COR-L47 (cell line): Measurements from ENCODE around the gene MPZL1.
"Not testable (repeated sequence)": the region's sequence is repeated elsewhere in the genome, so short reads cannot be mapped to it uniquely, and the experiment has no call there.

Experiments used
- DNase-seq: peaks from one replicate; lab custom pipeline; 2025; lab: John Stamatoyannopoulos, UW

Gene MPZL1

DNA sequence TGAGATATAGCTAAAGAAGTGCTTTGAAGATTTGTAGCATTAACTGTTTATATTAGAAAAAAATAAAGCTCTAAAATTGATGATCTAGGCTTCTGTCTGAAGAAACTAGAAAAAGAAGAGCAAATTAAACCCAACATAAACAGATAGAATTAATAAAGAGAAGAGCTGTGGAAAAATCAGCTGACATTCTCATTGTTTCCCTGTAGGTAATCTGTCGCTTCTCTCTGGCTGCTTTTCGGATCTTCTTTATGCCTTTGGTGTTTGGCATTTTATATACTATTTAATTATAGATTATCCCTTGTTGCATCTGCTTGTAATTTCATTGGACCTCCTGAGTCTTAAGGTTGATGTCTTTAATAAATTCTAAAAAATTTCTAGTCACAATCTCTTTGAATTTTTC lies 59.8 kb downstream of the MPZL1 start:
- DNase-seq: no peak

DNA sequence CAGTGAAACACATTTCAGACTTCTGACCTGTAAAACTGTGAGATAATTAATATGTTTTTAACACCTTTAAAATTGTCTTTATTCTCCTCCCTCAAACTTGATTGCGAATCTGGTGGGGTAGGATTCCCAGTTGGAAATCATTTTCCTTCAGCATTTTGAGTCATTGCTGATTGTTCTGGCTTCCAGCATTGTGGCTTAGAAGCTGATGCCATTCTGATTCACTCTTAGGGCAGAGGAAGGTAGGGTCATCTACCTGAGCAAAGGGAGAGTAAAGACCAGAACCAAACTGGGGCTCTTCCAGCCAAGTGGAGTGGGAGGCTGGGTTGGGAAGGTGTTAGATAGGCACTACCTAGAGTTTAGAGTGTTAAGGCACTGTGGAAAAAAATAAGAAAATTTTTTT lies 61.2 kb downstream of the MPZL1 start:
- no peak for DNase-seq

DNA sequence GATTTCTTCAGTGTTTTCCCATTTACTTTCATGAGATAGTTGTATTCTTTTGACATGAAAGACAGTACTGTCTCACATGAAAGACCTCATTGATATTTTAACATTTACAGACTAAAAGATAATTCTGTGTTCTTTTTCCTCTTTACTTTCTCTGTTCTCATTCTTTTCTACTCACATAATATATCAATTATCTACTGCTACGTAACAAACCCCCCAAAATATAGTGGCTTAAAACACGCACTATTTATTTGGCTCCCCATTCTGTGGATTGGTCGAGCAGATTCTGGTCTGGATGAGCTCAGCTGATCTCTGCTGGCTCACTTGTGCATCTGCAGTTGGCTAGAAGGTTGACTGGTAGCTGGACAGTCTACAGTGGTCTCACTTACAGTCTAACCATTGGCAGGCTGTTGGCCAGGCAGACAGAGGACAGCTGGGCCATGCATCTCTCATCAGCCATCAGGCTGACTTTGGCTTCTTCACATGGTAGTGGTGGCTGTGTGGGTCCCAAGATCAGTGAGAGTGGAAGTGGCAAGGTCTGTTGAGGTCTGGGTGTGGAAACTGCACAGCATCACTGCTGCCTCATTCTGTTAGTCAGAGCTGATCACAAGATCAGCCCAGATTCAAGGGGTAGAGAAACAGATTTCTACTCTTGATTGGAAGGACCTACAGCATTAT lies 63.2 kb downstream of the MPZL1 start:
- DNase-seq: no peak

DNA sequence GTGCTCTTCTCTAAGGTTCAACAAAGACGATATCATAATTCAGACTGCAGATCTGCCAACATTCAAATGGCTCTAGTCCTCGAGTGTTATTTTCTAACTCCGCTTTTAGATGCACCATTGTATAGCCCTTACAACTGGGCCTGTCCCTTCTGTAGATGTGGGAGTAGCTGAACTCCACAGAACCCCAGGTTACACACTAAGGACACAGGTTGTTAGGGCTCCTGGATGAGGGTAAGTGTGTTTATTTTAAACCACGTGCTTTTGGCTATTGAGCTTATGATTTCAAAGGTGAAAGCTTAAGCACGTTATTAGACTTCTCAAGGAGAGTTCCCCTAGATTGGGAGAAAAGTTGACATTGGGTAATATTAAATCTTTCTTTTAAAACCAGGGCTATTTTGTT lies 64.7 kb downstream of the MPZL1 start:
- no peak for DNase-seq

DNA sequence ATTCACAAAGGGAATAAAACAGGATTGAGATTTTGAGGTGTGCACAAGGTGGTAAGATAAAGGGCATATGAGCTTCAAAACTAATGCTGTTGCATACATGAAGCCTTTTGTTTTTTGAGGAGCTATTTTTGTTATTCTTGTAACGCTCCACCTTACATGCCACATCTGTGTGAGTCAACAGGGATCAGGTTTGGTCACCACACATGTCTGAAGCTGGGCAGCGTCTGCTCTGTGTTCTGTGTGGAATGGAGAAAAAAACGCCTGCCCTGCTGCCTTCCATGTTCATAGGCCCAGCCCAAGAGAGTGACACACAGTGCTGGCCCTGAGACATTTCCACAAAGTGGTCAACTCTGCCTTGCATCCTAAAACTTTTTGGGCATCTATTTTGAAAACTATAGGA lies 67.7 kb downstream of the MPZL1 start:
- DNase-seq: no peak

DNA sequence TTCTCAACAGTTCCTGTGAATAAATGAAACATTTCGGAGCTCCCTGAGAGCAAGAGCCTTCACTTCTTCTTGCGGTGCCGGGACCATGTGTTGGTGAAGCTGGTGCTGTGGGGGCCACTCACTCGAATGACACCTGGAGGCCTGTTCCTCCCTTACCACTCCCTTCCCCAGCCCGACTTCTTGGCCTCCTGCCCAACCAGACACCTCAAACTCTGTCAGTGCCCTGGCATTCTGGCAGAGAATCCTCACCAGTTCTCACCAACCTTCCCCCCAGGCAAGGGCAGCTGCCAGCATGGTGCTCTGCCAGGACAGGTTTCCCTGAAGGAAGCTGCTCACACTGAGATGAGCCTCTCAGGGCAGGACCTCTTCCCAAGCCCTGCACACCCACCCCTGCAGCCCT lies 68.3 kb downstream of the MPZL1 start:
- DNase-seq: no peak

DNA sequence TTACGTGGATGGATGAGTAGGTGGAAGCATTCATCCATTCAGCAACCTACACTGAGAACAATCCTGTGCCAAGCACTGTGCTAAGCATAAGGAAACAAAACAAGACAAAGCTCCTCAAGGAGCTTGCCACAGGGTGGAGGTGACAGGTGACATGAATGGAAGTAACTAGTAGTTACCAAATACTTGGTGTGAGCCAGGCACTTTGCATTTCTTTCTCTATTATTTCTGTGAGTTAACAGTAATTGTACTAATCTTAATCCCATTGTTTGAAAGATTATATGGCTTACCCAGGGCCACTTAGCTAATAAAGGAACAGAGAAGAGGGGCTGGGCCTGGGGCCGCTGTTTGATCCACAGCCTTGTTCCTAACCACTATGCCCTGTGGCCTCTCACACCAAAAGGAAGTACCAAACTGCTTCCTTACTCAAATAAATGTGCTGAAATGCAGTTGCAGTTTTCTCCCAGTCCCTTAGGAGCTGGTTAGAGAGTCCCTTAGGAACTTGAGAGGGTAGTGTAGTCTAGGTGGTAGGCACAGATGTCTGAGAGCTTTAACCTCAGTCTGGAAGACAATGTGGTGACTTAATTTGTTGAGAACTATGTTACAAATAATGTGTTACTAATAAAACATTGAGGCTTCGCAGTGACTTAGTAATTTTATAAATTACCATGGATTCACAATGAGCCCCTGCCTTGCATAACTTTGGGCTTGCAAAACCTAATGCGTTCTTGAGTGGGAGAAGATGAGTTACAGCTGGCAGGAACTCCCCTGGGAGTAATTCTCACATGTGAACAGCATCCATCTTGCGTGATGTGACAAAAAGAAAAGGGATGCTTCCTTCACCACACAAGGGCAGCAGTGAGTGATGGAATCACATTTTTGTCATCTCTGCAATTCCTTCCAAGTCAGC lies 69.8 kb downstream of the MPZL1 start:
- DNase-seq: no peak

DNA sequence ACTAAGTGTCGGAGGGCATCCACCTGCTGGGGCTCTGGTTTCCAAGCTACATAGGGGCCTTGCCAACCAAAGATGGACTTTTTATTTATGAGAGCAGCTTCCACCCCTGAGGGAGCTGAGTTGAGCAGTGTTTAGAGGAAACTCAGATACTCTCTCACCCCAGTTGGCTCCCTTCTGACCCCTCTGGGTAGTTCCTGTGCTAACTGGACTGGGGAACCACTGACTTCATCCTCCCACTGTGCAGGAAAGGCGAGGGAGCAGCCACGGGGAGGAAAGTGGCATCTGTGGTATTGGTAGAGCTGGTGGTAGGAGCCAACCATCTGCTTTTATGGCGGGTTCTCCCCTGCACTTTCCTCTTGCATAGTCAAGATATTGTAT lies 70.4 kb downstream of the MPZL1 start:
- no peak for DNase-seq

DNA sequence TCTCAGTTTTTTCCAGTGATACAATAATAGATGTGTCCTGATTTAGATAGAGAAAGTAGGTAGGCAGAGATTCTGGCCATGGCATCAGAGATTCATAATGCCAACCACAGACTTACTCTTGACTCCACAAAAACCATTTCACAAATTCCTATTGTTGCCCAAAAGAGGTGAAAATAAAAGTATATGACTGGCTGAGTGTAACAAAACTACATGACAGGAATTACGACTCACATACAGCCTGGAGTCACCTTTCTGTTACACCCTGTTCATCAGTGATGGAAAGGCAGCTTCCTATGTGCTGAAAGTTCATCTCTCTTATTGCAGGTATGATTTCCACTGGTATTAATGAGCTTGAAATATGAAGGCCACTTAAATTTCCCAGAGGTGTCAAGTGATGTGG lies 72.3 kb downstream of the MPZL1 start:
- DNase-seq: no peak

DNA sequence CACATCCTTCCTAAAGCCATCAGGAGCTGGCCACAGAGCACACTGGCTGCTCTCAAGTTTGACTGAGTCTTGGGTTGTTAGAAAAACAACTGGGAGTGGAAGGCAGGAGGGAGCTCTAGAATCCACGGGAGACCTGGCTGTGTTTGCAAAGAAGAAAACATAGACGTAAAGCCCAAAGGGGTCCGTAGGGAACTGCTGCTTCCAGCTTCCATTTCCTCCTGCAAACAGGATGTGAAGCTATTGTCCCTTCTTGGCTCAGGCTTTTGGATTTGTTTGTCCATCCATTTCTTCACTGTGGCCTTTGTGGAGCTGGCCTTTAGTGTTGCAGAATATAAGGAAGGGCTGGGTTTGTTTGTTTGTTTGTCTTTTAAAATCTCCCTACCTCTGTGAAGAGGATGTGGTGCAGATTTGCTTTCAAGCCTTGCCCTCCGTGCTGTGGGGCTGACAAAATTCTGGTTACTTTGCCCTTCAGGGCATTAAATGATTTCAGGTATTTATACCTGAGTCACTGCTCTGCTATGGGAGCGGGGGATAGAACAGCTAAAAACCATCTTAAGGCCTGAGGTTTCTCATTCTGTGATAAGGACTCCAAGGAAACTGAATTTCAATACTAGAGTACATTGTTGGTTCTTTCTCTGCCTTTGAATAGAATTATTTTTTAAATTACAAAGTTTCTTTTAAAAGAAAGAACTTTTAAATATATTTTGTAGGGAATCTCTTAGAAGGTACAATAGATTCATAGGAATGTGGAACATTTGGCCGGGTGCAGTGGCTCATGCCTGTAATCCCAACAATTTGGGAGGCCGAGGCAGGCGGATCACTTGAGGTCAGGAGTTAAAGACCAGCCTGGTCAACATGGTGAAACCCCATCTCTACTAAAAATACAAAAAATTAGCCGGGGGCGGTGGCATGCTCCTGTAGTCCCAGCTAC lies 74.3 kb downstream of the MPZL1 start:
- DNase-seq: peak; percentile 74

DNA sequence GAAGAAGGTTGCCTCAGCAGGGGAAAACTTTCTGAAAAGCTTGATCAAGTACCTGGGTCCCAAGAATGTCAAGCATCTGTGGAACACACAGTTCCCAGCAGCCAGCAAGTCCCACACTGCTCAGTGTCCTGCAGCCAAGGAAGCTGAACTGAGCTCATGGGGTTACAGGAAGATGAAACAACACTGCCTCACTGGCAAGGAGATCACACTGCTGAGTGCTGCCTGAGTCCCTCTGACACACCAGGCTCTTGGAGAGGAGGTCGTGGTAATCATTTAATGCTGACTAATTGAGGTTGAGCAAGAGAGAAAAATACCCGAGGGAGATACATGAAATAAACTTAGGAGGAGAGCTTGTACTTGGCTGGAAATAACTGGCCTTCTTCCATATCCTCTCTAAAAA lies 75.2 kb downstream of the MPZL1 start:
- DNase-seq: no peak

DNA sequence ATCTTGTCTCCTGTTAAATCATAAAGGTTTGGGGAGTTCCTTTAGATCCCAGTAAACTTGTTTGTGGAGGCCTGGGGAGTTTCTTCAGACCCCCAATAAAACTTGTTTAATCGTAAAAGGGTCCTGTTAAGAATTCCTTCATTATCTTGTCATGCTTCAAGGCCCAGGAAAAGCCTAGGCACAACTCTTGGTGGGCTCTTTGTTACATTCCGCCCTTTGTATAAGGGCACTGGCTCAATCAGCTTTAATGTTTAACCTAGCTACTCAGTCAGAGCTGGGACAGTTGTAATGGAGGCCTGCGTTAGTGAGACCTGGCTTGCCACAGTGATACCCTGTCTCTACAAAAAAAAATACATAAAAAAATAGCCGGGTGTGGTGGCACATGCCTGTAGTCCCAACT lies 77.2 kb downstream of the MPZL1 start:
- no peak for DNase-seq

DNA sequence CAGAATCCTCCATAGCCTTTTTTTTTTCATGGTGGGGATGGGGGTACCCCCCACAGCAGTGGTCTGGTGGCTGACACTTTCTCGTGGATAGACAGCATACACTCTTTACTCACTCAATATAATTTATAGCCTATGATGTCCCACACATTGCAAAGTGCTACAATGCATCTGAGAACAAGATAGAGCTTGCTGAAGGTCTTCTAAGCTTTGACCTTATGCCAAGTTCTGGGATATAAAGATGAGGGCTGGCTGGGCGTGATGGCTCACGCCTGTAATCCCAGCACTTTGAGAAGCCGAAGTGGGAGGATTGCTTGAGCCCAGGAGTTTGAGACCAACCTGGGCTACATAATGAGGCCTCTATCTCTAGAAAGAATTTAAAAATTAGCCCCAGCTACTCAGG lies 78.0 kb downstream of the MPZL1 start:
- no peak for DNase-seq

DNA sequence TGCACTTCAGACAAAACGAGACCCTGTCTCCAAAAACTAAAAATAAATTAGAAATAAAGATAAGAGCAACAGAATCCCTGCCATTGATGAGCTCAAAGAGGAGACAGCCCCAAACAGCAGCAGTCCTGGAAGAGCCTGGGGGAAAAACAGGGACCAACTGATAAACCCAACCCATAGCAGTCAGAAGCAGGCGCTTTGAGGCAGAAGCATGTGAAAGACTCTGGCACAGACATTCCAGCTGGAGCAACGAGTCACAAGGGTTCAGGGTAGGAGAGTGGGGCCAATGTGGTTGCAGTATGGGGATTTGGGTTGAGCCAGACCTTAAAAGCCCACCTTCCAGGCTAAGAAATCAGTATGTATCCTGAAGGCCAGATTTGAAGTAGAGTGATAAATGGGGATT lies 78.5 kb downstream of the MPZL1 start:
- no peak for DNase-seq

DNA sequence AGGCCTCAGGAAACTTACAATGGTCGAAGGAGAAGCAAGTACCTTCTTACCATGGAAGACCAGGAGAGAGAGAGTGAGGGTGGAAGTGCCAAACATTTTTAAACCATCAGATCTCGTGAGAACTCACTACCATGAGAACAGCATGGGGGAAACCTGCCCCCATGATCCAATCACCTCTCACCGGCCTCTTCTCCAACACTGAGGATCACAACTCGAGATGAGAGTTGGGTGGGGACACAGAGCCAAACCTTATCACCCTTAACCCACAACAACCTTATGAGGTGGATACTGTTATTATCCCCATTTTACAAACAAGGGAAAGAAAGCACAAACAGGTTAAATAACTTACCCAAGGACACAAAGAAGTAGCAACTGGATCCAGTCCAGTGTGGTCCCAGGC lies 80.5 kb downstream of the MPZL1 start:
- DNase-seq: no peak

DNA sequence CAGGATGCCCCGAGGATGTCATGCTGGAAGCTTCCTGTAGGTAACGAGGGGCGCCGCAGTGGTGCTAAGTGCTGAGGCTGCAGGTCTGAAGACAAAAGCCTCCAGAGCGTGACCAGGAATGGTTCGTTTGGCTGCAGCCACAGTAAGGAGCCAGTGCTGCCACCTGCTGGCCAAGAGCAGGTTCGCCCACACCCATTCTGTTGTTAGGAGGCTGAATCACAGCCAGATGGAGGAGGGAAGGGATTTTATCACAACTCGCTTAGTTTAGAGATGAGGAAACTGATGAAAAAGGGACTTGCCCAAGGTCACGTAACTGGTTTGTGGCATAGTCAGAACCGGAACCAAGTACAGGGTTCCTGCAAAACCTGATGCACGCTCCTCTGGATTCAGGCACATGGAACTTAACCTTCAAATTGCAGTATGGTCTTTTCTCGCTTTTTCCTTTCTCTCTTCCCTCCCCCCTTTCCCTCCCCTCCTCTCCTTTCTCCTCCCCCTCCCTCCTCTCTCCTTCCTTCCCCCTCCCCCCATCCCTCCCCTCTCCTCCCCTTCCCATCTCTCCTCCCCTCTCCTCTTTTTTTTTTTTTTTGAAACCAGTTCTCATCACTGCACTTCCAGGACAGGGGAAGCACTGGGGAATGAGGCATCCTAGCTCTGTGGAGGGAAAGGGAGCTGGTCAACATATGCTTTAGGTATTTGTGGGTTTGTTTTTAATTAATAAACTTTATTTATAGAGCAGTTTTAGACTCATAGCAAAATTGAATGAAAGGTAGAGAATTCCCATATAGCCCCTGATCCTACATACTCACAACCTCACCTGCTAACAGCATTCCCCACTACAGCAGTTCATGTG lies 81.8 kb downstream of the MPZL1 start:
- DNase-seq: peak; percentile 93

DNA sequence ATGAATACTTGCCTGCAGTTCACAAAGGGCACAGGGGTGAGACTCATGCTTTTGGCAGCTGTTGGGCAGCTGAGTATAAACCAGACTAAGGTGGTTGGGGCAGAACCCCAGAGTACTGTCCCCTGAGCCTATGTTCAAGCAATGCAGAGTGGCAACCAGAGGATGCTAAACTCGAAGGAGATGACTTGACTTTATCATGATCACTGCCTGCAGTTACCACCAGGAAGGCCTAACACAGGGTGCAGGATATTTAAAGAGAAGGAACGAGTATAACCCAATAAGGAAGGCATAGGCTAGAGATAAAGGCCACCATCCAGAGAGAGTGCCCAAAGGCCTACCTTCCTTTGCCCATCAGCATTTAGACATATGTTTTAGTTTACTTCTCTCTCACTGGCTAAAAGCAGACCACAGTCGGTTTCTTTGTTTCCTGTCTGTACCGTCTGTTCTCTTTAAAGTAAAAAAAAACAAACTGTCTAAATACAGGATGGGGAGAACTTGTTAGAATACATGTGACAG lies 83.3 kb downstream of the MPZL1 start:
- DNase-seq: no peak

DNA sequence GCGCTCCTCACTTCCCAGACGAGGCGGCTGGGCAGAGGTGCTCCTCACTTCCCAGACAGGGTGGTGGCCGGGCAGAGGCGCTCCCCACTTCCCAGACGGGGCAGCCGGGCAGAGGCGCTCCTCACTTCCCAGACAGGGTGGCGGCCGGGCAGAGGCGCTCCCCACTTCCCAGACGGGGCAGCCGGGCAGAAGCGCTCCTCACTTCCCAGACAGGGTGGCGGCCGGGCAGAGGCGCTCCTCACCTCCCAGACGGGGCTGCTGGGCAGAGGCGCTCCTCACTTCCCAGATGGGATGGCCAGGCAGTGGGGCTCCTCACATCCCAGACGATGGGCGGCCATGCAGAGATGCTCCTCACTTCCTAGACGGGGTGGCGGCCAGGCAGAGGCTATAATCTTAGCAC lies 84.5 kb downstream of the MPZL1 start:
- DNase-seq: not testable (repeated sequence)

DNA sequence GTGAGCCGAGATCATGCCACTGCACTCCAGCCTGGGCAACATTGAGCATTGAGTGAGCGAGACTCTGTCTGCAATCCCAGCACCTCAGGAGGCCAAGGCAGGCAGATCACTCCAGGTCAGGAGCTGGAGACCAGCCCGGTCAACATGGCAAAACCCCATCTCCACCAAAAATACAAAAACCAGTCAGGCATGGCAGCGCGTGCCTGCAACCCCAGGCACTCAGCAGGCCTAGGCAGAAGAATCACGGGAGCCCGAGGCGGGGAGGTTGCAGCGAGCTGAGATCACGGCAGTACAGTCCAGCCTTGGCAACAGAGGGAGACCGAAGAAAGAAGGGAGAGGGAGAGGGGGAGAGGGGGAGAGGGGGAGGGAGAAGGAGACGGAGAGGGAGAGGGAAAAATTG lies 84.9 kb downstream of the MPZL1 start:
- not testable (repeated sequence) for DNase-seq

DNA sequence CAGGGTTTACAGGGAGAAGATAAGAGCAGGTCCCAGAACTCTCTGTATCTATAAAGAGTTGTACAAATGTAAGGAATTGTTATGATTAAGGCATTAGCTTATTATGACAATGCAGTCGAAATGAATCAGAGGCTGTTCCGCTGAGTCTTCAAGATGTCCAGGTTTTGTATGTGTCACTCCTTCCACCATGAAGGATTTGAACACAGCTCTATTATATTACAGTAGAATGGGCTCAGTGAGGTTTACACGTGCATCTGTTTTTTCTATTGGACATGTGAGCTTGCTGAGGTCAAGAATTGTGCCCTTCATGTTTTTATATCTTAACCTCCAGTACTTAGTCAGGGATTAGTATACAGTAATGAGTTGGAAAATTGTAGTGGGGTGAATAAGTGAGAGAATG lies 86.3 kb downstream of the MPZL1 start:
- no peak for DNase-seq

DNA sequence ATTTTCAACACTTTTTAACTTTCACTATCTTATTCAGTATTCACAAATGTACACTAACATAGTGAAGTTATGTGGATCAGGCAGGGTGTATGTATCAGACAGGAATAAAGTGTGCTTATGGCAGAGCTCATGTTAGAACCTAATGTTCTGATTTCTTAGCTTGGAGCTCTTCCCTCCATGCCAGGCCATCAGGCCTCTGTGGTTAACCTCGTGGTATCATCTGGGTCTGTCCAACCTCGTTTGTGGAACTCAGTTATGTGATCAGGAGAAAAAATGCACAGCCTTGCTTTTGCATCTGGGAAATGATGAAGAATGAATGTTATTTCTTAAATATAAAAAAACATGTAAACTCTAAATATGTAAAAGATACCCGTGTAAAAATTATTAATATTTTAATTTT lies 86.9 kb downstream of the MPZL1 start:
- no peak for DNase-seq
